NCI-H524 (cell line): ENCODE results near the gene PRAMEF12.
"Not testable (repeated sequence)": the region's sequence is repeated elsewhere in the genome, so short reads cannot be mapped to it uniquely, and the experiment has no call there.

ENCODE experiments used
- DNase-seq, 2 experiments: peaks; one replicate each; lab custom pipeline; 2025; lab: John Stamatoyannopoulos, UW

The PRAMEF12 gene

DNA sequence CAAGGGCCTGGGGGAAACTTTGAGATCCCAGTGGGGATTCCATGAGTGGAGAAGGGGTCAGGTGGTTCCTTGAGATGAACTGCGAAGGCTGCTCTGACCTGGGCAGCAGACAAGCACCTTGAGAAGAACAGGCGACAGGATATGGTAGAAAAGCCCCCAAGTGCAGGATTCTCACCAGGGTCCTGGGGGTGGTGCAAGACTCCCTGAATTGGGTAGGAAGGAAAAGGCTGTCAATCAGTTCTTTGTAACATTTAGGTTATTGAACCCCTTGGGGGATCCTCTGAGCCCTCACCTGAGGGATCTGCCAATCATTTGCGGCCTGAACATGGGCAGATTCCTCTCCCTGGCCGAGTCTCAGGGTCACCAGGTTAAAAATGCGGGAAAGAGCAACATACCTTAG lies 2.4 kb upstream of the PRAMEF12 start:
- no peak for DNase-seq

DNA sequence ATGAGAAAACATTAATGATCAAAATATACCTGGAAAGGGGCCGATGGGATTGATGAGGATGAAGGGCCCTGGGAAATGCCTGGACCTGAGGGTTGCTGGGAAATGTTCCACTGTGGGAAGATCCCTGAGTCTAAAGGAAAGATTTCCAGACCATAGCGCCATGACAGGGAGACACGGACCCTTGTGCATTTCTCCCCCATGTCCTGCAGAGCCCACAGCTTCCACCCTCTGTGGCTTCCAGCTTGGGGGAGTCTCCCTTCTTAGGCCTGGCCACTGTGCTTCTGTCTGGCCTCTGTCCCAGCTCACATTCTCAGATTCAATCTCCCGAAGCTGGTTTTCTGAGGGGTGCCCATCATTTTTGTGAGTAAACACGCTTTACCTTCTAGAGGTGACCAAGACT lies 1.0 kb upstream of the PRAMEF12 start:
- DNase-seq: no peak

- no peak for DNase-seq
Measured at GRCh38 chr1:12774801-12775345, 1.3 kb downstream of the PRAMEF12 start.

DNA sequence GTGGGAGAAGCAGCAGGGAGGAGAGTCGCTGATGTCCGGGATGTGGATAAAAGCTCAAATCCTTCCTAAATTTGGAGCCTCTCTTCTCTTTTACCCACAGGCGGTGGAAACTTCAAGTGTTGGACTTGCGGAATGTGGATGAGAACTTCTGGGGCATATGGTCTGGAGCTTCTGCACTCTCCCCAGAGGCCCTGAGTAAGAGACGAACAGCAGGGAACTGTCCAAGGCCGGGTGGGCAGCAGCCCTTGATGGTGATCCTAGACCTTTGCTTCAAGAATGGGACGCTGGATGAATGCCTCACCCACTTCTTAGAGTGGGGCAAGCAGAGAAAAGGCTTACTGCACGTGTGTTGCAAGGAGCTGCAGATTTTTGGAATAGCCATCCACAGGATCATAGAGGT lies 1.9 kb downstream of the PRAMEF12 start:
- DNase-seq: no peak

DNA sequence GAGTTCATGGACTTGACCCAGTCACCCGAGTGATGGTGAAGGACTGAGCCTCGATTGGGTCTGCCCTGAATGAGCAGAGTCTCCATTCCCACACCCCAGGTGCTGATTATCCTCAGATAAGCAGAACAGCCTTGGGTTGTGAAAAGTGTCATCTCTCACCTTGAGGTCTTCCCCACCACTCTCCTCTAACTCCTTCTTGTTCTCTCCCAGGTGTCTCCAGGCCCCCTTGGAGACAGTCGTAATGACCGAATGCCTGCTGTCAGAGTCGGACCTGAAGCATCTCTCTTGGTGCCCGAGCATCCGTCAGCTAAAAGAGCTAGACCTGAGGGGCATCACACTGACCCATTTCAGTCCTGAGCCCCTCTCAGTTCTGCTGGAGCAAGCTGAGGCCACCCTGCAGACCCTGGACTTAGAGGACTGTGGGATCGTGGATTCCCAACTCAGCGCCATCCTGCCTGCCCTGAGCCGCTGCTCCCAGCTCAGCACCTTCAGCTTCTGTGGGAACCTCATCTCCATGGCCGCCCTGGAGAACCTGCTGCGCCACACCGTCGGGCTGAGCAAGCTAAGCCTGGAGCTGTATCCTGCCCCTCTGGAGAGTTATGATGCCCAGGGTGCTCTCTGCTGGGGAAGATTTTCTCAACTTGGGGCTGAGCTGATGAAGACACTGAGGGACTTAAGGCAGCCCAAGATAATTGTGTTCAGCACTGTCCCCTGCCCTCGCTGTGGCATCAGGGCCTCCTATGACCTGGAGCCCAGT lies 3.4 kb downstream of the PRAMEF12 start:
- DNase-seq: no peak

GRCh38 chr1:12778061-12778460 lies 4.5 kb downstream of the PRAMEF12 start:
- DNase-seq: no peak

GRCh38 chr1:12778907-12779306 lies 5.4 kb downstream of the PRAMEF12 start:
- peak; percentile 50 to 68 for DNase-seq

- DNase-seq: peak in 1 of 2 experiments; percentile 55
Measured at GRCh38 chr1:12781488-12781887, 8.0 kb downstream of the PRAMEF12 start.

- DNase-seq: peak in 1 of 2 experiments; percentile 49
Measured at GRCh38 chr1:12783783-12784182, 10.2 kb downstream of the PRAMEF12 start.

GRCh38 chr1:12784729-12785128 lies 11.2 kb downstream of the PRAMEF12 start:
- DNase-seq: not testable (repeated sequence)

DNA sequence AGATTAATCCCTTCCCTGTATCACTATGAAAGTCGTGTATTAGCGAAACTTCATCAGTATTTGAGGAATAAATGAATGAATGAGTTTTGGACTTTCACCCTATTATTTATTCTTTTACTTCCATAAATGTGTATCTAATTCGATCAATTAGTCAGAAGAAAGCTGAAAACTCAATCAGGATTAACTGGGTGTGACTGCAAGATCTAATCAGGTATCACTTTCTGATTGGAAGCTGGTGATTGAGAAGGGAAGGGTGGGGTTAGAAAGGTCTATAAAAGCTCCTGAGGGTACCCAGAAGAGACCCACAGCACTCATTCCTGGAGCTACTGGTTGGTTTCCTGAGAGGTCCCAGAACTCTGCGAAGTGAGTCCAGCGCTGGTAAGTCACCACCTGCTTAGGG lies 17.6 kb downstream of the PRAMEF12 start, which contains the start of gene PRAMEF1:
PRAMEF1 (plus strand) TSS at position 301 of the 400 bp plus-strand sequence. CDS start 1,831 bp downstream, outside the sequence.
- not testable (repeated sequence) for DNase-seq

DNA sequence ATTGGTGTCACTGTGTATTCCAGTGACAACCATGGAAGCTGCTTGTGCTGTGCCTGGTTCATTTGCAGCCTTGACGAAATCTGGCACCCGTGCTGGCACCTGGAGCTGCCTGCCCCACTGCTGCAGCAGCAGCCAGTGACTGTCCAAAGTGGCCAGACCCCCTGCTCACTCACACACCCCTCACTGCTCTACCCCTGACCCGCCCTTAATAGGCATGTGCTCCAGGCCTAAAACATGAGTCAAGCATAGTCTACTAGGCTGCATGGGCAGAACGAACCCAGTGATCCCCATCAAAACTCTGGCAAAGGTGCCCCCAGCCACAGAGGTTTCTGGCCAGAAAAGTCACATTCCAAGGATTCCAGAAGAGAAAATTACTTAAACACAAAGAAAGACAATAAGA lies 25.4 kb downstream of the PRAMEF12 start:
- DNase-seq: no peak

- no peak for DNase-seq
Measured at GRCh38 chr1:12799730-12800129, 26.2 kb downstream of the PRAMEF12 start.

DNA sequence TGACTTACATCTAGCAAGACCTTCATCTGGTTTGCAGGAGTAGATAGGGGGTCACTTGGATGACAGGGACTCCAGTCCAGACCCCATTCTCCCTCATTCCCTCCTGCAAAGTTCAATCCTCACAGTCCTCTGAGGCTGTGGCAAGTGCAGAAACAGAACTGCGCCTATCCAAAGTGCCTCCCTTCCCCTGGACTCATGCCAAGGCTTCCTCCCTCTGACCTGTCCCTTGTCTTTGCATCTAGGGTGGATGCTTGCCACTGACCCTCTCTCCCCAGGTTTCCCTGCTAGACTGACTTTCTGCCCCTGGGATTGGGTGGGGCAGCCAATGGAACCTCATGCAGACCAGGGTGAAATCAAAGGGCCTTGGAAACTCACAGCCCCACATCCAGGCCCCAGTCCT lies 36.4 kb downstream of the PRAMEF12 start:
- no peak for DNase-seq

- DNase-seq: no peak
Measured at GRCh38 chr1:12810691-12811408, 37.3 kb downstream of the PRAMEF12 start.

DNA sequence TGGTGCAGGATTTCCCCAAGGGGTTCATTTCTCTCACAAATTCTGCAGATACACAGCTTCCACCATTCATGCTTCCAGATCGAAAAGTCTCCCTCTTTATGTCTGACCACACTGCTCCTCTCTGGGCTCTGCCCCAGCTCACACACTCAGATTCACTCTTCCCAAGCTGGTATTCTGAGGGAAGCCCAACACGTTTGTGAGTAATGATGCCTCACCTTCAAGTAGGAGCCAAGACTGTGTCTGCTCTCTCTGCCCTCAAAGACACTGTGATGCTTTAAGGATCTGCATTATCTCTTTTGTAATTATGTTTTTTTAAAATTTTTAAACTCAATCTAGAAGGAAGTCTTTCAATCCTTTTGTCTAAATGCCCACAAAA lies 37.9 kb downstream of the PRAMEF12 start:
- no peak for DNase-seq

DNA sequence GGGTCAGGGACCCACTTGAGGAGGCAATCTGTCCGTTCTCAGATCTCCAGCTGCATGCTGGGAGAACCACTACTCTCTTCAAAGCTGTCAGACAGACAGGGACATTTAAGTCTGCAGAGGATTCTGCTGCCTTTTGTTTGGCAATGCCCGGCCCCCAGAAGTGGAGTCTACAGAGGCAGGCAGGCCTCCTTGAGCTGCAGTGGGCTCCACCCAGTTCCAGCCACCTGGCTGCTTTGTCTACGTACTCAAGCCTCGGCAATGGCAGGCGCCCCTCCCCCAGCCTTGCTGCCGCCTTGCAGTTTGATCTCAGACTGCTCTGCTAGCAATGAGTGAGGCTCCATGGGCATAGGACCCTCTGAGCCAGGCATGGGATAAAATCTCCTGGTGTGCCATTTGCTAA lies 45.5 kb downstream of the PRAMEF12 start:
- DNase-seq: not testable (repeated sequence)
